Effector CD8-positive, alpha-beta T cell (primary cell): Measurements from ENCODE around the gene MTRR.
"Not testable (repeated sequence)": the region's sequence is repeated elsewhere in the genome, so short reads cannot be mapped to it uniquely, and the experiment has no call there.

Experiments used
- DNase-seq: peaks from one replicate; lab custom pipeline; 2025; lab: John Stamatoyannopoulos, UW

The MTRR gene

DNA sequence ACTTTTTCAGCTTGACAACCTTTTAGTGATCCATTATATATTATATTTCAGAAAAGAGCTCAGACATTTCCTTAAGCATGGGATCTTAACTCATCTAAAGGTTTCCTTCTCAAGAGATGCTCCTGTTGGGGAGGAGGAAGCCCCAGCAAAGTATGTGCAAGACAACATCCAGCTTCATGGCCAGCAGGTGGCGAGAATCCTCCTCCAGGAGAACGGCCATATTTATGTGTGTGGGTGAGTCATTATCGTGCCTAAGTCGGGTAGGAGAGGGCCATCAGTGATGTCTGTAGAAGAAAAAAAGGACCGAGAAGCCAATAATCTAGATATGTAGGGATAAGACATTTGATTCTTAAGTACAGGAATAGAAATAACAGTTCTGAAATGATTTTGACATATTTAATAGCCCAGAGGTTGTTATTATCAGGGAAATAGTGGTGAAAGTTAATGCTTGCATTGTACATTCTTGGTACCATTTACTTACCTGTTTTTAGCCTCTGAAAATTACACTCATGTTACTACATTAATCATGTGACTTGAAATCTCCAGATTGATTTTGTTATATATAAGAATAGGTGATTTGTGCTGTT lies 28.2 kb downstream of the MTRR start:
- no peak for DNase-seq

DNA sequence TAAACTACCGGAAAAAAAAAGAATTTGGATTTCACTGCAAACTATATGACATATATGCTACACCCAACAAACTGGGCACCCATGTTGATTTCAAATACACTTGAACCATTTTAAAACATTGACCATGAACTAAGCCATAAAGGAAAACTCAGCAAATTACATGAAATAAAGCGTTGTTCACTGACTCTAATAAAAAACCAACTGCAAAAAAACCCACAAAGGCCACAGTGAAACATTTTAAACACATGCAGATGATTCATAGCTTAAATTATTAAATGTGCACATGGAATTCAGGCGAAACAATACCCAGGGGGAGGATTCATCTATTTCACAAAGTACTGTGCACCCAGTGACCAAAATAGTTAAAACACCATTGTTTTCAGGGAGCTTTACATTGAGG lies 33.3 kb downstream of the MTRR start:
- DNase-seq = no peak

DNA sequence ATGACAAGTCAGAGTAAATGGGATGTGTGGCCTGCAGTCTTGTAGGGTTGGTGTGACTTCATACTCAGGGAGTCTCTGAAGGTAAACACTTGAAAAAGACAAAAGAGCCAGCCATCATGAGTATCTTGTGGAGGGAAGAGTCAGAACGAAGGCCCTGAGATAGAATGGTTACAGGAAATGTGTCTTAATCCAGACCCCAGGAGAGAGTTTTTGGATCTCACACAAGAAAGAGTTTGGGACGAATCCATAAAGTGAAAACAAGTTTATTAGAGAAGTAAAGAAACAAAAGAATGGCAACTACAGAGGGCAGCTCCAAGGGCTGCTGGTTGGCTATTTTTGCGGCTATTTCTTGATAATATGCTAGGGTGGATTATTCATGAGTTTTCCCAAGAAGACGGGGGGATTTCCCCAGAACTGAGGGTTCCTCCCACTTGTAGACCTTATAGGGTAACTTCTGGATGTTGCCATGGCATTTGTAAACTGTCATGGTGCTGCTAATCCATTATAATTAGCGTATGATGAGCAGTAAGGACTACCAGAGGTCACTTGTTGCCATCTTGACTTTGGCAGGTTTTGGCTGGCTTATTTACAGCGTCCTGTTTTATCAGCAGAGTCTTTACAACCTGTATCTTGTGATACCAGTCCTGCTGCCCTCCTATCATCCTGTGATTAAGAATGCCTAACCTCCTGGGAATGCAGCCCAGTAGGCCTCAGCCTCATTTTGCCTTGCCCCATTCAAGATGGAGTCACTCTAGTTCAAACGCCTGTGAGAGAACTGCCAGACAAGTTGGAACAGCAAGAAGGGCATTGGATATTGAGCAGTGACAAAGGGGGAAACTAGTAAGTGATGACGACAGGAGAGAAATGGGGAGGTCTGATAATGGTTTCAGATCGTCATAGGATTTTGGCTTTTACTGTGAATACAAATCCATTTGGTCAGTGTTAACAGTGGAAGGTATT lies 34.0 kb downstream of the MTRR start:
- no peak for DNase-seq

DNA sequence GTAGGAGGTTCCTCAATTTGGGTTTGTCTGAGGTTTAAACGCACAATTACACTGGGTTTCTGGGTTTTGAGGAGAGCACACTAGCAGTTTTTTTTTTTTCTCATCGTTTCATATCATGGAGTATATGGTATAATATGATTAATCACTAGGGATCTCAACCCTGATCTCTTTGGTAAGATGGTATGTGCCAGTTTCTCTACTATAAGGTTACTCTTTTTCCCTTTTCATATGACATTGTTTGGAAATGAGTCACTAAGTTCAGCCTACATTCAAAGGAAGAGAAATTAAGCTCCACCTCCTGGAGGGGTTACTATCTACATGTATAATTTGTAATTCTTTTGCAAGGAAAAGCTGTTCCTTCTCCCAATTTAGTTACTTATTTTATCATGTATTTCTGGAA lies 35.2 kb downstream of the MTRR start:
- DNase-seq = no peak

DNA sequence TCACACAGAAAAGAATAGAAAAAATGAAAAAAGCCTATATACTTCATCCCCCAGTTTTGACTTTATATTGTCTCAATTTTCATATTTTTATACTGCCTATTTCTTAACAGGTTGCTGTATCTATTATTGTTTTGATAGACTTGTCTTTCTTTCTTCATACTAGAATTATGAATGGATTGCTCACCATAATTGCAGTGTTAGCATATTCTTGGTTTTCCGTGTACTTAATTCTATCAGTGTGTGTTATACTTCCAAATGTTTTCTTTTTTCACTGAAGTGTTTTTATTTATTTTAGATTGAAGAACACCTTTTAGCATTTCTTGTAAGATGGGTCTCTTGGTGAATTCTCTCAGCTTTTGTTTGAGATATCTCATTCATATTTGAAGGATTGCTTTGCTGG lies 38.7 kb downstream of the MTRR start:
- DNase-seq = no peak

DNA sequence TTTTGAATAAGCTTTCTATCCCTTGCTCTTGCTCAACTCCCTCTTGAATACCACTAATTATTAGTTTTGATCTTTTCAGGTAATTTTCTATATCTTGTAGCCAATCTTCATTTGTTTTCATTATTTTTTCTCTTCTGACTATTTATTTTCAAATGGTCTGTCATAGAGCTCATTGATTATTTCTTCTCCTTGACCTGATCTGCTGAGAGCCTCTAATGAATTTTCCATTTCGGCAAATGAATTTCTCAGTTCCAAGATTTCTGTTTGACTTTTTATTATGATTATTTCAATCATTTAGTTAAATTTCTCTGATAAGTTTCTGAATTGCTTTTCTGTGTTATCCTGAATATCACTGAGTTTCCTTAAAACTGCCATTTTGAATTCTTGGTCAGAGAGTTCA lies 39.4 kb downstream of the MTRR start:
- DNase-seq = no peak

DNA sequence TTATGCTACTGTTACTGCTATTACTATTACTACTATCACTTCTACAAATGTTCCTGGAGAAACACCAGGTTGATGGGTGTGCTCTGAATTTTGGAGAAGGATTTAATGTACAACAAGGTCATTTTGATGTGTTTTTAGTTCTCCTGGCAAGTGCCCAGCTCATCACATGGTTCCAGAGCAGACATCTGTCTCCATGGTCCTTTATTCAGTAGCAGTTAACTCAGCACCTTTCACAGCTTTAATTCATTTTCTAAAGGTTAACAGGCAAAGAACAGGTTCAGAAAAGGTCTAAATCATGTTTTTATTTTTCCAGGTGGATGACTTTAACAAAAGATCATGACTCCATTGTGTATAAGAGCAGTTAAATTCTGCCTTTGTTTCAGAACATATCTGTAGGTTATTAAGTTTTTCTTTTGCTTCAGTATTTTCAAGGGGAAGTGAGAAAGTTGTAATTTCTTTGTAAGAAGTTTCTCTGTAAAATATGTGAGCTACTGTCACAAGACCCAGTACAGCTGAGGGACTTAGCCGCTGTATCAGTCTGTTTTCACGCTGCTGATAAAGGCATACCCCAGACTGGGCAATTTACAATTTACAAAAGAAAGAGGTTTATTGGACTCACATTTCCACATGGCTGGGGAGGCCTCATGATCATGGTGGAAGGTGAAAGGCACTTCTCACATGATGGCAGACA lies 41.9 kb downstream of the MTRR start:
- no peak for DNase-seq

DNA sequence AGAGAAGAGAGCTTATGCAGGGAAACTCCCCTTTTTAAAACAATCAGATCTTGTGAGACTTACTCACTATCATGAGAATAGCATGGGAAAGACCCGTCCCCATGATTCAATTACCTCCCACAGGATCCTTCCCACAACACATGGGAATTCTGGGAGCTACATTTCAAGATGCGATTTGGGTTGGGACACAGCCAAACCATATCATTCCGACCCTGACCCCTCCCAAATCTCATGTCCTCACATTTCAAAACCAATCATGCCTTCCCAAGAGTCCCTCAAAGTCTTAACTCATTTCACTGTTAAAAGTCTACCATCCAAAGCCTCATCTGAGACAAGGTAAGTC lies 42.5 kb downstream of the MTRR start:
- not testable (repeated sequence) for DNase-seq

DNA sequence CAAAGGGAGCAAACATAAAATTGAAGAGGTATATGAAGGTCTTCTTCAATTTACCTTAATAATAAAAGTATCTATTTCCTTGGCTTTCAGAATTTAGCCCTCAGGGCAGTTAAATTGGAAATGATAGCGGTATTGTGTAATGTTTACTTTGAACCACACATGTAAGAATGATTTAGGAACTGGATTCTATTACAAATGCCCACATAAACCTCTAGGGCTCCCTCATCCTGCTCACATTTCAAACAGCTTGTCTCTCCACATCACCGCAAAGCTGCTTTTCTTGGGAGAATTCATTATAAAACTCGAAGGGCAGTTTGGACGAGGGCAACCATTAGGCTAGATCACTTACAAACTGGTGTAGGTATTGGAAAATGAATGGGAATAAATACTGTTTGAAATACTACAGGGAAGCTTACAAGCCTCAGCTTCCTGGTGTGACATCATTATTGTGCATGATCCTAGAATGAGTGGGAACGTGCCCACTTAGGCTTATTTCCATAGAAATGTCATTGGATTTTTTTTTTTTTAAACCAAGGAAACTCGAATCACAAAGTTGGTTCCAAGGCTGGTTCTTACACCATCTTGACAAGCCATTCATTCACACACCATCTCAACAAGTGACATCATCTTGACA lies 47.3 kb downstream of the MTRR start:
- DNase-seq = no peak

DNA sequence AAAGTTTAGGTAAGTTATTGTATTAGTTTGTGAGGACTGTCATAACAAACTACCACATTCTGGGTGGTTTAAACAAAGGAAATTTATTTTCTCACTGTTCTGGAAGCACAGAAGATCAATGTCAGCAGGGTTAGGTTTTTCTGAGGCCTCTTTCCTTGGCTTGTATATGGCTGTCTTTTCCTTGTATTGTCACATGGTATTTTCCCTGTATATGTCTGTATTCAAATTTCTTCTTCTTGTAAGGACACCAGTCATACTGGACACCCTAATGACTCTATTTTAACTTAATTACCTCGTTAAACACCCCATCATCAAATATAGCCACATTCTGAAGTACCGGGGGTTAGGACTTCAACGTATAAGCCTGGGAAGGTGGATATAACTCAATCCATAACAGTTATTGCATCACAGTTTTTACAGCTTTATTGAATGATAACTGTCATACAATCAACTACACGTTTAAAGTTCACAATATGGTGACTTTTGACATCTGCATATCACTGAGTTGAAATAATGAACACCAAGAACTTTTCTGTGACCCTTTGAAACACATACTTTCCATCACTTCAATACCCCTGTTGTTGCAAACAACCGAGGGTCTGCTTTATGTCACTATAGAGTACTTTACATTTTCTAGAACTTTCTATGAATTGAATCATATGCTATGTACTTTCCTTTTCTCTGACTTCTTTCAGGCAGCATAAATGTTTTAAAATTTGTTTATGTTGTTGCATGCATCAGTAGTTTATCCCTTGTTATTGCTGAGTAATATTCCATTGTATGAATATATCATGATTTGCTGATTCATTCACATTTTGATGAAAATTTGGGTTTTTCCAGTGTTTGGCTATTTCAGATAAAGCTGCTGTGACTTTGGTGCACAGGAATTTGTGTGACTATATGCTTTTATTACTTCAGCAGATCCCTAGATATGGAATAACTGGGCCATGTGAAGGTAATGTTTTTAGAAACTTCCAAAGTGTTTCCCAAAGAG lies 48.5 kb downstream of the MTRR start:
- DNase-seq = no peak

DNA sequence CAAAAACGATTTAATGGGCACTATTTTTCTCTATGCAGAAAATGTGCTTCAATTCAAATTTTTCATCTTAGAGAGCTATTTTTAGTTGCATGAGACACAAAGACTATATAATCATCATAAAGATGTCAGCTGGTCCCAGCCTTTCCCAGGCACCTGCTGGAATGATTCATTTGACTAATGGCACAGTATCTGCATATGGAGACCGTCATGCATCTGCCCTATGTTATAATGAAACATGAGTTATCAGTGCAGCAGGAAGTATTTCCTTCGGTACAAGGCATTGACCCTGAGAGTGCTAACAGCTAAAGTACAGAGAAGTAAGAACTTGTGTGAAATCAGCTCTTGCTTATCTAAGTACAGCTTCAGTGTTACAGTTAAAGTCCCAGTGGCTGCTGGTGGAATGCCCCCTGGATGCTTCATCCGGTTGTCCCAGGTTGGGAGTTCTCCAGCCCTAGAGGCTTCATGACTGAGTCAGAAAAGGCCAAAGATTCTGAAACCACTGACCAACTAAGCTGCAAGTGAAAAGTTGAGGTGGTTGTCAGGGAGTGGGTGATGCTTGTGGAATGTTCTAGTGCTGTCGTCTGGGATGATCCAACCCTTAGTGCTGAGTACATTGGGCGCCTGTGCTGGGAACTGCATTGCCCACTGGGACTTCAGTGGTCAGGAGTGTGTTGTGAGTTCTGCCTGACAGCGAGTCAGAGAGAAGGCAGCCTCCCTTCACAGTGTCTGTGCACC lies 57.2 kb downstream of the MTRR start:
- DNase-seq = no peak

DNA sequence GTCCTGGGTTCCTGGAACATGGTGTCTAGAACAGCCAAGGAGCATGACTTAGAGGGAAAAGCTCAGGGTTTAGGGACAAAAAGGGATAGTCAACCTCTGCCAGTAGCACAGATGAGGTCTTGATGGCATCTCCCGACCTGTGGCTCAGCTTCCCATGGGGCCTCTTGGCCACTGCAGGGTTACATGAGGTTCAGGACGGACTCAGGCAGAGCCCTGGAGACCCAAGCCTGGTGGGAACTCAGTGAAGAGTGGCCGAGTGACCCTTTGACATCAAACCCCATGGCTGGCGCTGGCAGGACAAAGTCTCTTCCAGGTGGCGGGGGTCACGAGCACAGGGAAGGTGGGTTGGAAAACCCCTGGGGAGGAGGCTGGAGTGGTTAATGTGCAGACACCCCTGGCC lies 57.8 kb downstream of the MTRR start:
- DNase-seq = no peak

DNA sequence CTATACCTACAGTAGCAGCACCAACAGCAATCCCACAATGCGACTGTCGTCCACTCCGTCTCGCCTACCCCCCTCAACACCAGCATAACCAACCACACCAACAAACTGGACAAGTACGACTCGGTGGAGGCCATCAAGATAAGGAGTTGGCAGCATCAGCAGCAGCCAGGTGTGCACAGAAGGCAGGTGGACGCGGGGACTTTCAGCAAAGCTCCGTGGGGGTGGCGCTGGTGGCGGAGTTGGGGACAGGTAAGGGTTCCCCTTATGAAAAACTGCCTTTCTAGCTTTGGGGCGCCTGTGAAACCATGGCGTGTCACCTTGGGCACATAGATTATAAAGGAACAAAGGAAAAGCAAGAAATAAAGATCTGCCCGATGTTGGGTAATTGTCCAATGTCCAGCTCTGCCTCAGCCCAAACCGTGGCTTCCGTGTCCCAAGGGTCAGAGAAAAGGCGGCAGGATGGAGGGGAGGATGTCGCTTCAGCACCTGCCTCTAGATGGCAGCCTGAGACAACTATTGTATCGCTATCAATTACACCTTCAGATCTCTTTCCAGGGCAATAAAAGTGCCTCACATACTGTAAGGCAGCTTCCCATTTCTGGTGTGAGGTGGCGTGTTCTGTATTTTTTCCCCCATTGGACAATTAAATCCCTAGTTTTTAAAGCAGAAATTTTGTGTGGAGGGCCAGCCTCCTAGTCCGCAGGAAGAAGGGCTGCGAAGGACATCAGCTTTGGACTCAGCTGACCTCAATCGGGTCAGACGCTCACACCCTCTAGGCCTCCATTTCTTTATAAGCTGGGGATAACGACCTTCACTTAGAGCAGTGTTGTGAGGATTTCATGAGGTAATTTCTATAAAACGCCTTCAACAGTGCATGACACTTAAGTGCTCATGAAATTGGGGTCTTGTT lies 58.8 kb downstream of the MTRR start:
- no peak for DNase-seq

DNA sequence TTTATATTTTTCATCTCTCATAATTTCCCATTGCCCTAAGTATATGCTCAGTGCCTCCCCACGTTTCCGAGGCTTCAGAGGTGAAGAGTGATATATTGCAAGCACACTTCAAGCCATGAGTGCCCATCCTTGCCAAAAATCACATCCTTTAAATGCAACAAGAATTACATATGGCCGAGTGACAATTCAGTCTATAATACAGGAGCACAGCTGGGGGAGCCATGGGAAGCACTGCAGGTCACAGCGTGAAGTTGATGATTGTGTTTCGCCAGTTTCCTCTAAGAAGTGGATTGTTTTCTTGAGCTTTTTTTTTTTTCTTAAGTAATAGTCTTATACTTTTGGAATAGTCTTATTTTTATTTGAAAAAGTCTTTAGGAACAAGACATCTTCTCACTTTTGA lies 61.1 kb downstream of the MTRR start:
- no peak for DNase-seq

DNA sequence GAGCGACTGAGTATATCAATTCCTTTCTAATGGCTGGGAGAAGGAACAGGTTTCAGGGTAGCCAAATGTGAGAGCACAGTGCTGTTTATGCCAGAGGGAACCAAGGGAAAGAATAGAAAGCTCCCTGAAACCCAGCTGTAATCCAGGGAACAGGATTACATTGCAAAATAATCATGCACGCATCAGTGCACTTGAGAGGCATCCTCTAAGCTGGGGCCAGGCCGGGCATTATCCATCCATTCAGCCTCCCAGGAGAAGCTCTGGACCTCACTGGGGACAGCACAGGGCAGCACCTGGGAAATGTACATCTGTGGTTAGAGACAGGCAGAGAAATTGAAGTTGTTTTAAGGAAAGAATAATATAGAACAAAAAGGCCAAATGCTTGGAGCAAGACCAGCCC lies 72.7 kb downstream of the MTRR start:
- no peak for DNase-seq

DNA sequence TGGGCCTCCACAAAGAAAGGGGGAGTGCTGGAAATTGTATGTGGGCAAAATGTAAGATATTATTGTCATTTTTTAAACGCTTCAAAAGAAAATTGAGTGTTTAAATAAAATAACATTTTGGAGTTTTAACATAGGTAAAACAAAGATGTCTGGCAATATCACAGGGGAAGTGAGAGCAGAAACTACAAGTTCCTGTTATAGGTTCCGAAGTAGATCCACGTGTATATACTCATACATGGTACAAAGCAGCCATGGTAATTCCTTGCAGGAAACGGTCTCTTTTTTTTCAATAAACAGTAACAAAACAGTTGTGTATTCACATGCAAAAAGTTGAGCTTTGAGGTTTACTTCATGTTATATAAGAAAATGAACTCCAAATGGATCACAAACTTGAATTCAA lies 78.4 kb downstream of the MTRR start:
- DNase-seq = no peak
